HG02840 (cell line): ENCODE results near the gene WASF1.
"Not testable (repeated sequence)": the region's sequence is repeated elsewhere in the genome, so short reads cannot be mapped to it uniquely, and the experiment has no call there.

ENCODE experiments used
- ATAC-seq: cut with Tn5 transposase; IDR thresholded peaks from one replicate; pipeline ENCODE4 v1.9.1; 2021; ENCODE audit warnings: mild to moderate bottlenecking, moderate library complexity, moderate number of reproducible peaks; ENCODE audit not compliant: unreplicated experiment, low FRiP score

The WASF1 gene

DNA sequence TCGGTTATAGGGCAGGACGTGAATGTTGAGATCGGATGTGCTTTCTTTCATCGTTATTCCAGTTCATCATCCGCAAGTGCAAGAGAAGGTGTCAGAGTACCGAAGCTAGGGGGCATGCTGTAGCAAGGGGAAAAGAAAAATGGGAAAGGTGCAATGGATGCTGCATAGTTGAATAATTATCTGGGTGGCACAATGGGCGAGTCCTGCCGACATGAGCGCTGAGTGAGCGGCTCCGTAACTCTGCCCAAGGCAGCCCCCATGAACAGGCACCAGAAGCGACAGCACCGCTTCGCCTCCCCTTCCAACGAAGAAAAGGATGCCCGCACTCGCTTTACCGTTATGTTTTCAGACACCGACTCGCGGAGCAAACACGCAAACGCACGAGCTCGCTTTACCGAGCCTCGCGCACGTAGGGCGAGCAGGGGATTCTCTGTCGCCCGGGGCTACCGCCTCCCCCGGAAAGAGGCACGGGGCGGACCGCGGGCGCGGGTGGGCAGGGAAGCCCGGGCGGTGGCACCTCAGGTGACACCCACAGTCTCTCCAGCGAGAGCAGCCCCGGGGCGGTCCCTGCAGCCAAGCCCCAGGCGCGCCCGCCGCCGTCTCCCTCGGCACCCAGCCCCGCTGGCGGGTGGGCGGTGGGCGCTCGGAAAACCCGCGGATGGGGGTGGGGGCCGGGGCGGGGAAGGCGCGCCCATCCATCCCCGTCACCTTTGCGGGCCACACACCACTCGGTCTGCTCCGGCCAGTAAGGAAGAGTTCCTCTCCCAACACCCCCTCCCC lies 654 bp downstream of the WASF1 start:
- peak; percentile 14 for ATAC-seq

DNA sequence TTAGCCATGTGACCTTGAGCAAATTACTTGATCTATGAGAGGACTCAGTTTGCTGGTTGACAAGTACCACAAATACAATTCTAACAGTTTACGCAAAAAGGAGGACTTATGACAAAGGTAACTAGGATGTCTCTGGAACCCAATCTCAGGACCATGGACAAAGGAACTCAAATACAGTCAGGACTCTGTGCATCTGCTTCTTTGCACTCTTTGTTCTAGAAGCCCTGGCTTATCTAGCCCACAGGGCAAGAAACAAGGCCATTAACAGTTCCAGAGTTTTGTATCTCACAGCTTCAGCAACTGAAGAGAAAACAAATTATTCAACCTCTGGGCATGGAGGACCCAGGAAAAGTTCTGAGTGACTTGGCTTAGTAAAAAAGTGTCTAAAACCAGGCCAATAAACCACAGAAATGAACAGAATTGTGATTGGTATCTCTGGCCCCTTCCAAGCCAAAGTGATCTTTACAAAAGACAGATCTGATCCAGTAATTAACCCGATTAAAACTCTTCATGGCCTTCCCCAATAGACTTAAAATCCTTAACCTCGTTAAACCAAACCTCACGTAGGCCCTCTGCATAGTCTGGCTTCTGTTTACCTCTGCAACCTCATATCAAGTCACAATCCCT lies 5.9 kb downstream of the WASF1 start:
- no peak for ATAC-seq

DNA sequence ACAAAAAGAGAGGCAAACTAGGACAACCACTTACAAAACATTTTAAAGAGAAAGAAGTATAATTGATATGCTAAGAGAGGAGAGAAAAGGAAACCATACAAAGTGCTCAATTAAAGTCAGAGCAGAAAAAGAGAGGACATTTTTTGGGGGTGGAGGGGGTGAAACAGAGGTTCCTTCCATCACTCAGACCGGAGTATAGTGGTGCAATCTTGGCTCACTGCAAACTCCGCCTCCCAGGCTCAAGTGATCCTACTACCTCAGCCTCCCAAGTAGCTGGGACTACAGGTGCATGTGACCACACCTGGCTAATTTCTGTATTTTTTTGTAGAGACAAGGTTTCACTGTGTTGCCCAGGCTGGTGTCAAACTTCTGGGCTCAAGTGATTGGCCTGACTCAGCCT lies 9.4 kb downstream of the WASF1 start:
- no peak for ATAC-seq

DNA sequence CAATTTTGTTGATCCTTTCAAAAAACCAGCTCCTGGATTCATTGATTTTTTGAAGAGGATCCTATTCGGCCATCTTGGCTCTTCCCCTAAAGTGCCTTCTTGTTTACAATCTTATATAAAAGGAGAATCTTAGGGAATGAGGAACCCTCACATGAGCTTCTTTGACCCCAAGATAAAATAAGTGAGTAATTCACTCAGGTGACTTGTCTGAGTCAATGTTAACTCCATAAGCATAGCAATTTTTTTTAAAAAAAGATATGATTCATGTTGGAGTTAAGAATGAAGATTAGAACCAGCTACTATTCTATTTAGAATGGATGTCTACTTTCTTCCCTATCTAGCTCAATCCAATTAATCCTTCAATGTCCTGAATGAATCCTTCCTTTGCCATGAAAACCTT lies 21.0 kb downstream of the WASF1 start:
- ATAC-seq = no peak

DNA sequence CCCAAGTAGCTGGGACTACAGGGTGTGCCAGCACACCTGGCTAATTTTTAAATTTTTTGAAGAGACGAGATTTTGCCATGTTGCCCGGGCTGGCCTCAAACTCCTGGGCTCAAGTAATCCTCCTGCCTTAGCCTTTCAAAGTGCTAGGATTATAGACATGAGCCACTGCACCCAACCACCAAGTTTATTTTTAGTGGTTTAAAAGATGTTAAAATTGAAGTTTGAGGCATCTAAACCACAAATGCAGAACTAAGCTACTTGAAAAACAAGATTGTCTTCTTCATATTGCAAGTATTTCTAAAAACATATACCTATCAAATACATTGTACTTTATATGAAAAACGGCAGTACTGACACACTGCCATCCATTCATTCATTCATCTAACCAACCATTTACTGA lies 31.6 kb downstream of the WASF1 start:
- no peak for ATAC-seq

DNA sequence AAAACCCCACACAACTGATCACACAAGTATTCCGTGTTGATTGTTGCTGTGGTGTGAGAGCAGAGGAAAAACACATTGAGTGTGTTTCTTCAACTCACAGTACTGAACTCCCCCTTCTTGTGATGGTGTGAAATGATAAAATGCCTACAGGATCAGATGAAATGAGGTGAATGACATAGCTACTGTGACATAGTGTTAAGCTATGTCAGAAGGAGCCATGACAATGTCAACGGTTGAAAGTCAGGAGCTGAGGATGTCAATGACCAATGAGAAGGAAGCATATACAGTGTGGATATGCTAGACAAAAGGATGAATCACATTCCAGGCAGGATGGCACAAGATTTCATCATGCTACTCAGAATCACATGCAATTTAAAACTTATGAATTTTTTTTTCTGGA lies 38.8 kb downstream of the WASF1 start:
- no peak for ATAC-seq

DNA sequence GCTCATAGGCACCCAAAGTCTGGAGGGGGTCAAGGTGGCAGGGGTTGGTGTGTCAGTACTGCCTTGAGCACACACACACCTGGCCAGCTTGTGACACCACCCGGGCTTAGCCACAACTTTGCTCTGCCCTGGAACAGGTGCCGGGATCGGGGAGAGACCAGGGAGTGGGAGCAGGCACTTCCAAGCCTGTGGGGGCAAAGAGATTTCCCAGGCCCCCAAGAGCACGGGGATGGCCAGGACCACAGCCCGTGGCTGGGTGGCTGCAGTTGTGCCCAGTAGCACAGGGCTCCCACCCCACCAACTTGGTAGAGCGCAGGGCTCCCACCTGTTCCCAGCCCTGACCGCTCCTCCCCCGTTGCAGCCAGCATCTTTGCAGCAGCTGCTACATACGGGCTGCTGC lies 40.4 kb downstream of the WASF1 start:
- no peak for ATAC-seq

DNA sequence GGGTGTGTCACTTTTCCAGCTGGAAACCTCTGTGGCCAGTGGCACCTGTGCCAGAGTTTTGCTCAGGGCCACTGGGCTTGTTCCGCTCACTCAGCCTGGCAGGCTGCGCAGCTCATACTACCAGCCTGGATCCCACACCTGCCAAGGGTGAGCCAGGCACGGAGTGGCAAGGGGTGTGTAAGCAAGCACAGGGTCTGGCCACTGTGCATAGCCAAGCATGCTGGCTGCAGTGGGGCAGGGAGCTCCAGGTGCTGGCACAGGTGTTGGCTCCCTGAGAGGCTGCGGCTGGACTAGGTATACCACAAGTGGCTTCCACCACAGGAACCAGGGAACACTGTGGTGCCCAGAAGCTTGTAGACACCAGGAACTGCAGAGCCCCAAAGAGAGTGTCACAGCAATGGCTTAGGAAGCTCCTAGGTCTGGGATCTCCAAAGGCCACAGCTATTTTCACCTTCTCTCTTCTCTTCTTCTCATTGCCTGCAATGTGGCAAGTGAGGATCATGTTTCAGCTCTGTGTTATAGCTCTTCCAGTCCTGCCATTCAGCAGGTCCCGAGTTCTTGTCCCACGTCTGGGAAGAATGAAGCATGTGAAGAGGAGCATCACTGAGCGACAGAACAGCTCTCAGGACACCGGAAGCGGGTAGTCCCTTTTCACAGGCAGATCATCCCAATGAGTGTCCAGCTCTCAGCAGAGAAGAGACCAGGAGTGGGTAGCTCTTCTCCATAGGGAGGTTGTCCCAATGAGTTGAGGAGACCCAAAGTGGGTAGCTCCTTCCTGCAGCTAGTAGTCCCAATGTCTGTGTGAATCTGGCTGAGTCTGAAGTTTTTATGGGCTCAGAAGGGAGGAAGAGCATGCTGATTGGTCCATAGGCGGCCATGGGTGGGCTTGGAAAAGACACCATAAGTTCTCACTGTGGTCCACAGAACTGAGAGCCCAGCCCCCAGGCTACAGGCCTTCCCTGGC lies 41.3 kb downstream of the WASF1 start:
- no peak for ATAC-seq

DNA sequence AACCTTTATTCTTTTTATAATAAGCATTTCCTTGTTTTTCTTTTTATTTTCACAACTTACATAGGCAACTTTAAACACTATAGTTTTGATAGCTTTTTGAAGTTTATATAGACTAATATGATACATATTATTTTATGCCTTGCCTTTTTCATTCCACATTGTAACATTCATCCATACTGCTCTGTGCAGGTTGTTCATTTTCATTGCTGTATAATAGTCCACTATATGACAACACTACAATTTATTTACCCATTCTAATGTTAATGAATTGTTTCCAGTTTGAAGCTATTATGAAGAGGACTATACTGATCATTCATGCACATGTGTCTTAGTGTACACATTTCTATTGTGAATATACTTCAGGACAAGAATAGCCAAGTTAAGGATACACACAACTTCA lies 49.1 kb downstream of the WASF1 start:
- no peak for ATAC-seq

DNA sequence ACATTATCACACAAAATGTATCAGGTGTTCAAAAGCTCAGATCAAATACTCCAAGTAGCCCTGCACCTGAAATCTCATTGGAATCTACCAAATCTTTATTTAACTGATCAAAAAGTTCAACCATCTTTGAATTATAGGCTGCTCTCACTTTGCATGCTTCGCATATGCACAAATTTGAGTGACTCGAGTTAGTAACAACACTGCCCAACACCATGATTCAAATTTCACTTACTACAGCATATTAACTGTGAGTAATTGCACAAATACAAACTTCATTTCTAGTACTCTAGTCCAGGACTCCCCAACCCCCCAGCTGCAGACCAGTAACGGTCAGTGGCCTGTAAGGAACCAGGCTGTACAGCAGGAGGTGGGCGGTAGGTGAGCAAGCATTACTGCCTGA lies 51.1 kb downstream of the WASF1 start:
- ATAC-seq = no peak

DNA sequence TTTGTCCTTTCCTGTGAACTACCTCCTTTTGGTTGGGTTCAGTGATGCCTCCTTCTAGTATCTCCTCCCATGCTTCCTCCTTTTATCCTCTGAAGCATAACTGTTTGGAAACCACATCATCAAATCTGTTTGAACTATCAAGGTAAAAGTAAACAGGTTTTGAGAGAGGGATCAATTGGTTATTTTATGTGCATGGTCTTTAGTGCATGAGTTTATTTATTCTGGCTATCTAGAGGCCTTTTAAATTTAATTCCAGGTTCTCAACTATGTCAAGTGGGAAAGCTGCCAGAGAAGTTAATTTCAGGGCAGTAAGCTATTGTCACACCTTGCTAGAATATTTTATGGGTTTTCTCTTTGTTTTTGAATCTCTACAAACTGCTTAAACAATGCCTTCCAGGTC lies 54.1 kb downstream of the WASF1 start:
- ATAC-seq = no peak

DNA sequence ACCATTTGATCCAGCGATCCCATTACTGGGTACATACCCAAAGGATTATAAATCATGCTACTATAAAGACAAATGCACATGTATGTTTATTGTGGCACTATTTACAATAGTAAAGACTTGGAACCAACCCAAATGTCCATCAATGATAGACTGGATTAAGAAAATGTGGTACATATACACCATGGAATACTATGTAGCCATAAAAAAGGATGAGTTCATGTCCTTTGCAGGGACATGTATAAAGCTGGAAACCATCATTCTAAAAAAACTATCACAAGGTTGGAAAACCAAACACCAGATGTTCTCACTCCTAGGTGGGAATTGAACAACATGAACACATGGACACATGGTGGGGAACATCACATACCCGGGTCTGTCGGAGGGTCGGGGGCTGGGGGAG lies 57.8 kb downstream of the WASF1 start:
- ATAC-seq = not testable (repeated sequence)

DNA sequence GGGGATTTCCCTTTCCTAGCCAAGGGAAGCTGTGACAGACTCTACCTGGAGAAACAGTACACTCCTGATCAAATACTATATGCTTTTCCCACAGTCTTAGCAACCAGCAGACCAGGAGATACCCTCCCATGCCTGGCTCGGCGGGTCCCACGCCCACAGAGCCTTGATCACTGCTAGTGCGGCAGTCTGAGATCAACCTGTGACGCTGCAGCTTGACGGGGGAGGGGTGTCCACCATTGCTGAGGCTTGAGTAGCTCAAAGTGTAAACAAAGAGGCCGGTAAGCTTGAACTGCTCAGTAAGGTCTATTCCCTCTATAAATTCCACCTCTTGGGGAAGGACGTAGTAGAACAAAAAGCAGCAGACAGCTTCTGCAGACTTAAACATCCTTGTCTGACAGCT lies 63.2 kb downstream of the WASF1 start:
- no peak for ATAC-seq

DNA sequence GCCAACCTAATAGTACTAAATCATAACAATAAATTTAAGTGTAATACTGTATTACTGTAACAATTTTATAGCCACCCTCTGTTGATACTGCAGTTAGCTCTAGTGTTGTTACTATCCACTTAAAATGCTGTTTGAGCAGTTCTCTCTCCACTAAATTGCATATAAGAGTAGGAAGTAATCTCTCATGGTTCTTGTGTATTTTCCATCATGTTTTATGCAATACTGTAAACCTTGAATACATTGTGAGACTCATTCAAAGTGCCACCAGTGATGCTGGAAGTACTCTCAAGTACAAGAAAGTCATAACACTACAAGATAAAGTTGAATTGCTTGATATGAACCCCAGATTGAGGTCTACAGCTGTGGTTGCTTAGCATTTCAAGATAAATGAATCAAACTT lies 65.5 kb downstream of the WASF1 start:
- ATAC-seq = no peak

DNA sequence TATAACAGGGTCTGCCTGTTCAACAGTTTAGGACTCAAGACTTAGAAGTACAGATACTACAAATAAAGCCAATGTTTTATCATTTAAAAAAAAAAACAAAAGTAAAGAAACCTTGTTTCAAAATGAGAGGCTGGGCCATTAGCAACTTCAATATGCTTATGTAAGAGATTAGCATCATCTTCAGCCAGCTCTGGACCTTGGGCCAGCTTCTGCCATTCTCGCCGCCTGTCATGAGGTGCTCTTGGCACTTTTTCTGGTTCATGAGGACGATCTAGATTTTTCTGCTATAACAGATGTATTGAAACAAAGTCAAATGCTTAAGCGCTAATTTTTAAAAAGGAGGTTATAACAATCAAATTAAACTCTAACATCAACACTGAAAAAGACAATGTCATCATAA lies 74.2 kb downstream of the WASF1 start:
- no peak for ATAC-seq

DNA sequence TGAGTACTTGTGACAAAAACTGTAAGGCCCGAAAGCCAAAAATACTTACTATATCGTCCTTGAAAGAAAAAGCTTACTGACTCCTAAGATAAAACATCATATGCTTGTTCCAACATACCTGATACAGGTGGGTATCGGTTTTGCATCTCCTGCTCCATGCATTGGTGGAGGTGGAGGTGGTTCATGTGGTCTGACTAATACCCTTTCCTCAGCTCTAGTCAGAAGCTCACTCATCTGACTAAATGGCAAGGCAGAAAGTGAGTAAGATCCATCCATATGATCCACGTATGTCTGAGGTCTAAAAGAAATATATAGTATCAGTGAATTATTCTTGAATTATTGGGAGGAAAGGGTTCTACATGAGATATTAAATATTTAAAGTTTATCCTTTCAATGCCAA lies 76.2 kb downstream of the WASF1 start:
- no peak for ATAC-seq

DNA sequence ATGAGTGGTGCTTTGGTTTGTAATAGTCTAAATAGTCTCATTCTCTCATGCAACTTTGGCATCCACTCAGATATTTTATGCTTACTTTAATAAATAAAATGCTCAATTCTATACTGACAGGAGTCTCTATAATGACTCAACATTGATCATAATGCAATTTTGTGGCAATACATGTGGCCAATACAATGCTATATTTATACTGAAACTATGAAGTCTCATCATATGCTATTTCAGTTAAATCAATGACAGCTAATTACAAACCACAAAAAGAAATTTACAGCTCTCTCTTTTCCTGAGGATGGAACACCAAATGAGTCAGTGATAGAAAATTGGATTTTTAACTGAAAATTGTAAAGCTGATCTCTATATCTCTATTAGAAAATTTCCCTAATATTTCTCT lies 77.1 kb downstream of the WASF1 start:
- no peak for ATAC-seq

DNA sequence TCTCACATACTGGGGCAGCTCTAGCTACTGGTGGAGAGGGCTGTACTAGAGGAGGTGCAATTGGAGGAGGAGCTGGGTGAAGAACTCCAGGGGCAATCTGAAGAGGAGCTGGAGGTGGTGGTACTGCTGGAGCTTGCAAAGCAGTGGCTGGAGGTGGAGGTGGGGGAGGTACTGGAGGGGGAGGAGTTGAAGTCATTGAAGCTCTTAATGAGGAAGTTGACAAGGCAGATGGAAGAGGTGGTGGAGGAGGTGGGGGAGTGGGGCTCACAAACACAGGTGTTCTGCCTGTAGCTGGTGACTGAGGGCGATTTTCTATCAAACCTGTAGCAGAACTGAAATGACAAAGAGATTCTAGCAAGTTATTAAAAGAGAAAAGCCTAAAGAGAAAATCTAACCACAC lies 77.6 kb downstream of the WASF1 start:
- no peak for ATAC-seq

DNA sequence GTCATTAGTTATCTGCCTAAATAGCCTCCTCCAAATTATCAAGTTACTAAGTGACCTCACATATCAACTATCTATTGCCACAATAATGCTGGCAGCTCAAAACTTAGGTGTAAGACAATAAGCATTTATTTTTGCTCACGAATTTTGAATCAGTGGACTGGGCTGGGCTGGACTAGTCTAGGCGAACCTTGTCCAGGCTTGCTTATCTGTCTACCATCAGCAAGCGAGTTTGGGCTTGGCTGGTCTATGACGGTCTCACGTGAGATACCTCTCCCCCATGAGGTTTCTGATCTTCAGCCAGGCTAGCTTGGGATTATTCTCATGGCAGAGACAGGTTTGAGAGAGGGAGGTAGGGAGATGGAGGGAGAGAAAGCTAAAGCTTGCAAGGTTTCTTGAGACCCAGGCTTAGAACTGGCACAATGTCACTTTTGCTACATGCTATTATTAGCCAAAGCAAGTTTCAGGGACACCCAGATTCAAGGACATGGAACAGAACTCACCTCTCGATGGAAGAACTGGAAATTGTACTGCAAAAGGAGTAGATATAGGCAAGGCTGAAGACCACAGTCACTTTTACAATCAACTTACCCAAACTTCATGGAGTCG lies 80.9 kb downstream of the WASF1 start:
- ATAC-seq = no peak

DNA sequence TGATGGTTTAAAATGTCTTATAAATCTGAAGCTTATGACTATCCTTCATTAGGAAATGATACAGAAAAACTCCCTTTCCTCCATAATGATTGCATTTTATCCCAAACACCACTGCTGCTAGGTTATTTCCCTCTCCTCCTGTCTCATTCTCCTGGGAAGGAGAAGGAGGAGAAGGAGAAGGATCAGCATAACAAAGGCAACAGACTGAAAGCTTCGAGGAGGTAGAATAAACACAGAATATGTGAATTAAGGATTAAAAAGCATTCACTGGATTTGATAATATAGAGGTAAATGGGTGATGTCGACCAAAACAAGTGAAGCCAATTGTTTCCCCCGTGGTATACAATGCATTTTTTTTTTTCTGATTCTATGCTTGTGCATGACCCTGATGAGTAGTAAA lies 82.0 kb downstream of the WASF1 start:
- no peak for ATAC-seq

DNA sequence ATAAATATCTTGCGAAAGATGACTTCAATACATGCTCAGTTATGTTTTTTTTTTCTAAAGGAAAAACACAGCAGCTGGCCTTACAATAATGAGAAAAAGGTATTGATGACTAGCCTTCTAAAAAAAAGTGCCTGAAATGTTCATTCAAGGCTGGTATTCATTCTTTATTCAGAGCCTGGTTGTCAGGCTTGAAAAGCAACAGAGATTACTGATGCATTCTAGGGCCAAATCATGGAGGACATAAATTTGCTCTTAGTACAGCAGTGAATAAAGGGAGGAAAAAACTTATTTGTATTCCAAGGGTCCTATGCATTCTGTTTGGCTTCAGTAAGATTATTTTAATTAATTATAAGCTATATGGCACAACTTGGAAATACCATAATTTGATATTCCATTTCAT lies 83.5 kb downstream of the WASF1 start:
- ATAC-seq = no peak
